ENCODE measurements around the gene SLIT1. TPM values are rescaled to one million over a fixed set of nuclear protein-coding genes. Genes with fewer than 3 reads are reported as not detected.

SLIT1 gene
- total RNA-seq, 1 donor from 2014 or later = 10.6 TPM

GRCh38 chr10:97071496-97071895, 114.3 kb downstream of the SLIT1 start:
- Mint-ChIP-seq H3K9me3 (no peaks in the 10 kb centered on the region), H3K27ac (ENCODE audit: unreplicated experiment) (no peak overlapping the region), H3K4me3 (no peak overlapping the region), H3K4me1 (peaks cover 4% of the 10 kb centered on the region), H3K27me3 (ENCODE audit: low read depth) (peaks cover 17% of the 10 kb centered on the region), H3K36me3 (ENCODE audit: low read depth) (peaks cover 3% of the 10 kb centered on the region)
- no peak for DNase-seq (ENCODE audit: low read depth, low spot score)
- TF ChIP-seq CTCF (conservative IDR thresholded peaks at IDR 0.05) = no peak

- TF ChIP-seq CTCF (conservative IDR thresholded peaks at IDR 0.05) = no peak
- Mint-ChIP-seq H3K4me1 (peaks cover 4% of the 10 kb centered on the region), H3K27ac (ENCODE audit: unreplicated experiment) (no peak overlapping the region), H3K9me3 (no peaks in the 10 kb centered on the region), H3K36me3 (ENCODE audit: low read depth) (peaks cover 3% of the 10 kb centered on the region), H3K4me3 (no peak overlapping the region), H3K27me3 (ENCODE audit: low read depth) (peaks cover 14% of the 10 kb centered on the region)
- DNase-seq (ENCODE audit: low read depth, low spot score) = no peak
These were observed 116.0 kb downstream of the SLIT1 start for GRCh38 chr10:97069576-97070362.

- DNase-seq (ENCODE audit: low read depth, low spot score) = no peak
- peaks cover 4% of the 10 kb centered on the region for H3K4me1 Mint-ChIP-seq
- H3K27ac Mint-ChIP-seq (ENCODE audit: unreplicated experiment) = no peak overlapping the region
- no peak overlapping the region for H3K4me3 Mint-ChIP-seq
- no peaks in the 10 kb centered on the region for H3K9me3 Mint-ChIP-seq
- no peak for TF ChIP-seq CTCF (conservative IDR thresholded peaks at IDR 0.05)
- peaks cover 3% of the 10 kb centered on the region for H3K36me3 Mint-ChIP-seq (ENCODE audit: low read depth)
- H3K27me3 Mint-ChIP-seq (ENCODE audit: low read depth) = peaks cover 18% of the 10 kb centered on the region
These were observed 116.7 kb downstream of the SLIT1 start for GRCh38 chr10:97069026-97069425.

GRCh38 chr10:97067716-97068391, 117.9 kb downstream of the SLIT1 start:
- DNase-seq (ENCODE audit: low read depth, low spot score) = no peak
- Mint-ChIP-seq H3K4me3 (no peak overlapping the region), H3K9me3 (no peaks in the 10 kb centered on the region), H3K4me1 (peaks cover under 1% of the 10 kb centered on the region), H3K27me3 (ENCODE audit: low read depth) (peaks cover 15% of the 10 kb centered on the region), H3K27ac (ENCODE audit: unreplicated experiment) (no peak overlapping the region), H3K36me3 (ENCODE audit: low read depth) (peaks cover 3% of the 10 kb centered on the region)
- peak; percentile 36 for TF ChIP-seq CTCF (conservative IDR thresholded peaks at IDR 0.05)

GRCh38 chr10:97066877-97067555, 118.7 kb downstream of the SLIT1 start:
- Mint-ChIP-seq H3K36me3 (ENCODE audit: low read depth) (peaks cover 3% of the 10 kb centered on the region), H3K27me3 (ENCODE audit: low read depth) (peaks cover 13% of the 10 kb centered on the region), H3K4me3 (no peak overlapping the region), H3K9me3 (no peaks in the 10 kb centered on the region), H3K4me1 (no peaks in the 10 kb centered on the region), H3K27ac (ENCODE audit: unreplicated experiment) (no peak overlapping the region)
- DNase-seq (ENCODE audit: low read depth, low spot score) = no peak
- TF ChIP-seq CTCF (conservative IDR thresholded peaks at IDR 0.05) = no peak

Measured in neural crest cell (in vitro differentiated cells).